ENCODE measurements around the gene NUP98. TPM values are rescaled to one million over a fixed set of nuclear protein-coding genes. Genes with fewer than 3 reads are reported as not detected.

The NUP98 gene
- polyA plus RNA-seq, 1 experiment = 145 TPM

- no peaks in the 10 kb centered on the region for H3K36me3 ChIP-seq (ENCODE audit: control insufficient read depth, insufficient read depth, low read length)
- no peak for DNase-seq (ENCODE audit: low read depth)
- TF ChIP-seq CTCF (IDR thresholded peaks at IDR 0.05; ENCODE audit: insufficient read depth, low read depth, low read length) = no peak
- peaks cover 3% of the 10 kb centered on the region; the same call in 1 of the 2 replicates for H3K27me3 ChIP-seq (ENCODE audit: control insufficient read depth, insufficient read depth, low read length)
- ChIA-PET POLR2A (no interaction called here), CTCF (no interaction called here)
- H3K4me3 ChIP-seq (ENCODE audit: low read depth, low read length) = no peak overlapping the region
Measured at GRCh38 chr11:3637201-3637600, 160.2 kb downstream of the NUP98 start.

- H3K36me3 ChIP-seq (ENCODE audit: control insufficient read depth, insufficient read depth, low read length) = no peaks in the 10 kb centered on the region
- DNase-seq (ENCODE audit: low read depth) = no peak
- H3K4me3 ChIP-seq (ENCODE audit: low read depth, low read length) = no peak overlapping the region
- POLR2A ChIA-PET = no interaction called here
- no peak for TF ChIP-seq CTCF (IDR thresholded peaks at IDR 0.05; ENCODE audit: insufficient read depth, low read depth, low read length)
- CTCF ChIA-PET = no interaction called here
- H3K27me3 ChIP-seq (ENCODE audit: control insufficient read depth, insufficient read depth, low read length) = peaks cover 3% of the 10 kb centered on the region; the same call in 1 of the 2 replicates
Measured at GRCh38 chr11:3635641-3636375, 161.5 kb downstream of the NUP98 start.

- no peaks in the 10 kb centered on the region for H3K36me3 ChIP-seq (ENCODE audit: control insufficient read depth, insufficient read depth, low read length)
- ChIA-PET POLR2A (no interaction called here), CTCF (interaction anchor here (0.9 kb wide), 1 partner anchor 22 kb away, joined by 3 read pairs; no protein-coding TSS in a partner anchor)
- TF ChIP-seq CTCF (IDR thresholded peaks at IDR 0.05; ENCODE audit: insufficient read depth, low read depth, low read length) = no peak
- peaks cover 3% of the 10 kb centered on the region; the same call in 1 of the 2 replicates for H3K27me3 ChIP-seq (ENCODE audit: control insufficient read depth, insufficient read depth, low read length)
- H3K4me3 ChIP-seq (ENCODE audit: low read depth, low read length) = no peak overlapping the region
- DNase-seq (ENCODE audit: low read depth) = no peak
Measured at GRCh38 chr11:3632070-3632660, 165.2 kb downstream of the NUP98 start.

GRCh38 chr11:3631331-3631730 lies 166.0 kb downstream of the NUP98 start:
- POLR2A ChIA-PET = no interaction called here
- no peaks in the 10 kb centered on the region for H3K36me3 ChIP-seq (ENCODE audit: control insufficient read depth, insufficient read depth, low read length)
- no peak overlapping the region for H3K4me3 ChIP-seq (ENCODE audit: low read depth, low read length)
- CTCF ChIA-PET = no interaction called here
- DNase-seq (ENCODE audit: low read depth) = no peak
- TF ChIP-seq CTCF (IDR thresholded peaks at IDR 0.05; ENCODE audit: insufficient read depth, low read depth, low read length) = no peak
- peaks cover 3% of the 10 kb centered on the region; the same call in 1 of the 2 replicates for H3K27me3 ChIP-seq (ENCODE audit: control insufficient read depth, insufficient read depth, low read length)

- no peak overlapping the region for H3K4me3 ChIP-seq (ENCODE audit: low read depth, low read length)
- no peaks in the 10 kb centered on the region for H3K36me3 ChIP-seq (ENCODE audit: control insufficient read depth, insufficient read depth, low read length)
- no peak for TF ChIP-seq CTCF (IDR thresholded peaks at IDR 0.05; ENCODE audit: insufficient read depth, low read depth, low read length)
- ChIA-PET POLR2A (no interaction called here), CTCF (interaction anchor here (2.4 kb wide), 1 partner anchor 18 kb away, joined by 10 read pairs; no protein-coding TSS in a partner anchor)
- H3K27me3 ChIP-seq (ENCODE audit: control insufficient read depth, insufficient read depth, low read length) = no peaks in the 10 kb centered on the region
- DNase-seq (ENCODE audit: low read depth) = peak; percentile 58
Measured at GRCh38 chr11:3627291-3627690, 170.1 kb downstream of the NUP98 start.
